SHP77 (cell line): Measurements from ENCODE around the gene MZB1.
"Not testable (repeated sequence)": the region's sequence is repeated elsewhere in the genome, so short reads cannot be mapped to it uniquely, and the experiment has no call there.

Experiments
- DNase-seq, 2 experiments: peaks; one replicate each; lab custom pipeline; 2025; lab: John Stamatoyannopoulos, UW

The MZB1 gene

GRCh38 chr5:139391570-139392323, 2.0 kb upstream of the MZB1 start:
- DNase-seq, result no peak

- no peak for DNase-seq
Observed at GRCh38 chr5:139390639-139391569, 1.2 kb upstream of the MZB1 start.

GRCh38 chr5:139388198-139388821, 1.4 kb downstream of the MZB1 start:
- DNase-seq, result peak in 1 of 2 experiments; percentile 32

- no peak for DNase-seq
Observed at GRCh38 chr5:139387611-139388197, 2.0 kb downstream of the MZB1 start.

- DNase-seq, result not testable (repeated sequence)
Observed at GRCh38 chr5:139386956-139387355, 2.8 kb downstream of the MZB1 start.

- DNase-seq, result no peak
Observed at GRCh38 chr5:139386050-139386438, 3.7 kb downstream of the MZB1 start.

GRCh38 chr5:139385061-139386049, 4.4 kb downstream of the MZB1 start:
- peak; percentile 31 to 51 for DNase-seq

- no peak for DNase-seq
Observed at GRCh38 chr5:139384591-139385051, 5.1 kb downstream of the MZB1 start.

- DNase-seq, result no peak
Observed at GRCh38 chr5:139383993-139384590, 5.6 kb downstream of the MZB1 start.

- no peak for DNase-seq
Observed at GRCh38 chr5:139383275-139383992, 6.3 kb downstream of the MZB1 start, which contains the start of gene SLC23A1. Gene SLC23A1 (minus strand): TSS chr5:139383297. CDS start chr5:139383253, 44 bp downstream.

GRCh38 chr5:139382807-139383206, 6.9 kb downstream of the MZB1 start:
- DNase-seq, result no peak

- DNase-seq, result no peak
Observed at GRCh38 chr5:139381837-139382761, 7.6 kb downstream of the MZB1 start.

- no peak for DNase-seq
Observed at GRCh38 chr5:139379626-139380449, 9.9 kb downstream of the MZB1 start.

- no peak for DNase-seq
Observed at GRCh38 chr5:139378941-139379361, 10.8 kb downstream of the MZB1 start.

- DNase-seq, result no peak
Observed at GRCh38 chr5:139378101-139378825, 11.4 kb downstream of the MZB1 start.

- DNase-seq, result no peak
Observed at GRCh38 chr5:139377226-139377625, 12.5 kb downstream of the MZB1 start.

GRCh38 chr5:139376364-139376763, 13.3 kb downstream of the MZB1 start:
- no peak for DNase-seq
